Stimulated activated CD8-positive, alpha-beta memory T cell treated with anti-CD3 and anti-CD28 coated beads, Interleukin-15, amount 100 ng/mL, for 1 hour (primary cell): ENCODE results near the gene ADGRB3.

Experiments used
- DNase-seq: peaks from one replicate; pipeline ENCODE4 v3.0.0-alpha.2; 2020; ENCODE audit warnings: low read depth

Gene ADGRB3

GRCh38 chr6:68634726-68635411, at the start of gene ADGRB3:
Gene ADGRB3, plus strand, starts transcription at chr6:68635282. Its CDS starts 3,394 bp downstream, at chr6:68638676.
- no peak for DNase-seq

- no peak for DNase-seq
These were observed 41.5 kb upstream of the ADGRB3 start for GRCh38 chr6:68593558-68593957.

GRCh38 chr6:68597642-68598041, 37.4 kb upstream of the ADGRB3 start:
- DNase-seq: no peak

GRCh38 chr6:68615938-68616337, 19.1 kb upstream of the ADGRB3 start:
- DNase-seq: no peak

GRCh38 chr6:68625998-68626397, 9.1 kb upstream of the ADGRB3 start:
- no peak for DNase-seq

- DNase-seq: no peak
These were observed 6.9 kb upstream of the ADGRB3 start for GRCh38 chr6:68628161-68628560.

GRCh38 chr6:68632734-68633133, 2.3 kb upstream of the ADGRB3 start:
- no peak for DNase-seq

GRCh38 chr6:68633281-68633971, 1.7 kb upstream of the ADGRB3 start:
- no peak for DNase-seq

- DNase-seq: no peak
These were observed 933 bp upstream of the ADGRB3 start for GRCh38 chr6:68633972-68634725.

GRCh38 chr6:68635412-68635705, 277 bp downstream of the ADGRB3 start:
- DNase-seq: no peak

GRCh38 chr6:68635706-68636513, 828 bp downstream of the ADGRB3 start:
- DNase-seq: no peak

GRCh38 chr6:68636666-68637065, 1.6 kb downstream of the ADGRB3 start:
- DNase-seq: no peak

- DNase-seq: no peak
These were observed 2.0 kb downstream of the ADGRB3 start for GRCh38 chr6:68637071-68637470.

- no peak for DNase-seq
These were observed 2.7 kb downstream of the ADGRB3 start for GRCh38 chr6:68637782-68638181.

GRCh38 chr6:68638230-68638900, 3.3 kb downstream of the ADGRB3 start:
- DNase-seq: no peak

- no peak for DNase-seq
These were observed 4.1 kb downstream of the ADGRB3 start for GRCh38 chr6:68639211-68639610.

- no peak for DNase-seq
These were observed 4.9 kb downstream of the ADGRB3 start for GRCh38 chr6:68639826-68640490.

- DNase-seq: no peak
These were observed 5.4 kb downstream of the ADGRB3 start for GRCh38 chr6:68640491-68640835.

- DNase-seq: no peak
These were observed 6.1 kb downstream of the ADGRB3 start for GRCh38 chr6:68641172-68641571.

GRCh38 chr6:68642081-68642480, 7.0 kb downstream of the ADGRB3 start:
- DNase-seq: no peak

GRCh38 chr6:68642977-68643376, 7.9 kb downstream of the ADGRB3 start:
- no peak for DNase-seq
